Embryonic facial prominence (tissue), 1 donor: ENCODE measurements around the gene PURB.
"Not testable (repeated sequence)": the region's sequence is repeated elsewhere in the genome, so short reads cannot be mapped to it uniquely, and the experiment has no call there.

Source experiments
- DNase-seq: peaks from one replicate; pipeline ENCODE4 v3.0.0-alpha.2; 2016; ENCODE audit errors: extremely low spot score

The PURB gene

DNA sequence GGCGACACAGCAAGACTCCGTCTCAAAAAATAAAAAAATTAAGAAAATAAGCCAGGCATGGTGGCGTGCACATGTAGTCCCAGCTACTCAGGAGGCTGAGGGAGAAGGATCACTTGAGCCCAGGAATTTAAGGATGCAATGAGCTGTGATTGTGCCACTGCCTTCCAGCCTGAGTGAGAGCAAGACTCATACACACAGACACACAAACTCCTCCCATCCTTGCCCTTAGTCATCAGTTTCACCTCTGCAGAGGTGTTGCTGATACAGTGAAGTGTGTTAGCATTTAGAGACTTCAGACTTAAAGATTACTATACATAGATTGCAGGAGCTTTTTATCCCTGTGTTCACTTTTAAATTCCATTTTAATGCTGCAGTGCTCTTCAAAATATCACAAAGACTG, 31.9 kb downstream of the PURB start:
- DNase-seq, result no peak

DNA sequence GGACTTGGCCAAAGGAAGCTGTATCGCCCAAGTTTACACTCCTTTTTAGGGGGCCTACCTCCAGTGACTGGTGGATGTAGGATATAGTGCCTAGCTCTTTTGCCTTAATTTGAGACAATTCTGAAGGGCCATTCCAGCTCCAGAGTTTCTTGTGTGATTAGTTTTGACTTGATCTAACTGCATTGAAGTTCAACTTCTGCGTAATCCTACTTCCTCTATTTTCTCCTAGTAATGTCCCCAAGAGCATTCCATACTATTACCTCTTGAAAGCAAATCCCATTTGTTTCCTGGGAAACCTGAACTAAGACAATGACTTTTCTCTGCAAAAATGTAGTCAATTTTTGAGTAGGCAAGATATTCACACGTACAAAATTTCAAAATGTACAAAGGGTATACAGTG, 32.7 kb downstream of the PURB start:
- no peak for DNase-seq

DNA sequence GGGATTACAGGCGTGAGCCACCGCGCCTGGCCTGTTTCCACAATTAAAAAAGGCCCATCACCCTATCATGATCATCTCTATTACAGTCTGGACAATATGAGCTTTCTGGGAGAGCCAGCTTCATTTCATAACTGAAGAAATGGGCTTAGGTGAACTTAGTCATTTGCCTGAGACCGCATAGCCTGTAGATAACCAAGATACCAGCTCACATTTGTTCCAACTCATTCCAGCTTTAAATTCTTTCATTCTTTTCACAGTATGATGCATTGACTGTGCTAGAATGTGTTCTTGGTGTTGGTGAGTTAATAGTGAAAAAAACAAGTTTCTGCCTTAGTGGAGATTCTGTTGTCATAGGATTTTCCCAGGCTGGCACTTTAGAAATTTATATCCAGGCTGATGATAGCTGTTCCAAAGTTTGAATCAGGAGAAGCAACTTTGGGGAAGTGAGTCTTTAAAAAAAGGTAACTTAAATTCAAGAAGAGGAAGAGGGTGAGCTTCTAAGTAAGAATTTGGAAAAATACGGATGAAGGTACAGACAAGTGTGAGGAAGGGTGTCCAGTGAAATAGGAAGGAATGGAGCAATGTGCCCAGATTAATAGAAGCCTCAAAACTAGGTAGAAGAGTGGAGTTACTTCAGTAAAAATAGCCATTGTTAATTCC, 35.3 kb downstream of the PURB start:
- DNase-seq, result no peak

DNA sequence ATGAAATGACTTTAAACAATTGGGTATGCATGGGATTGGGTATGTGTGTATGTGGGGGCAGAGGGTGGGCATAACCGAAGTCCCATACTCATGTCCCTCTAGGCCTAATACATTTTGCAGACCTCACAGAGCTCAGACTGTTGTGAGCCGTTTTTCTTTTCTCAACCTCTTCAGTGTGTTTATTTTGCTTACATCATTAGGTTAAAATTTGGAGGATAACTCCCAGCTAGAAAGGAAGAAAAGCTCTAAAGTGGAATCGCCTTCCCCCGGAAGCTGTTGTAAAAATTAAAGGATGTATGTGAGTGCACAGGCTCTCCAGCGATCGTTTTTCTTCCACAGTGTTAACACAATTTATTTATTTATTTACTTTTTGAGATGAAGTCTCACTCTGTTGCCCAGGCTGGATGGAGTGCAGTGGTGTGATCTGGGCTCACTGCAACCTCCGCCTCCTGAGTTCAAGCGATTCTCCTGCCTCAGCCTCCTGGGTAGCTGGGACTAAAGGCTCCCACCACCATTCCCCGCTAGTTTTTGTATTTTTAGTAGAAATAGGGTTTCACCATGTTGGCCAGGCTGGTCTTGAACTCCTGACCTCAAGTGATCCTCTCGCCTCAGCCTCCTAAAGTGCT, 36.0 kb downstream of the PURB start:
- DNase-seq, result no peak

DNA sequence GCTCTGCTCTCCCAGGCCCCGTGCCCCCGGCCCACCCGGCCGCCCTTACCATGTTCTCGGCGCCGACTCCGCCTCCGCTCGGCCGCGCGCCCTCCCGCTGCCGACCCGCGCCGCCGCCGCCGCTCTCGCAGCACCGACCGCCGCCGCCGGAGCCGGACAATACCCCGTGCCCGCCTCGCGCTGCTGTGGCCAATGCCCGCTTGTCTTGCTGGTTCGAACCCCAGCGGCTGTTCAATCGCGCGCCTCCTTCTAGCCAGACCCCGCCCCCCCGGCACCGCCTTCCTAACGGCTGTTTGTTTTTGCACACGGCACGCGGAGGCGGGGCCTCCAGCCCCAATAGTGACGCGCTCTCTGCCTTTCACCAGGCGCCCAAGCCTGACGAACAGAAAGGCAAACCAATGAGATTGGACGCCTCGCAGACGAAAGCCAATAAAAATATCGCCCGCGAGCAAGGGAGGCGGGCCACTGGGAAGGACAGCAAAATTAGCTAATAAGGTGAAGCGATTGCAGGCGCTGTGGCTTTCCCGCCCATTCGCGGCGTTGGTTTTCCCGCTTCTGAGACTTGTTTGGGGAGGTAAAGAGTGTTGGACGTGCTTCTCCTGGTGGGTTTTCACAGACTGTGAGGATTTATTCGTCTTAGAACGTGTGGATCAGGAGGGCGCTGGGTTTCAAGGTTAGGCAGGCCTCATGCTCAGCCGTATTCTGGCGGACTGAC, 37.3 kb downstream of the PURB start, which contains the start of gene H2AZ2:
Gene H2AZ2 (minus strand): TSS at position 168 of the 715 bp plus-strand sequence. CDS start 116 bp downstream, at position 52.
- peak; percentile 99 for DNase-seq

DNA sequence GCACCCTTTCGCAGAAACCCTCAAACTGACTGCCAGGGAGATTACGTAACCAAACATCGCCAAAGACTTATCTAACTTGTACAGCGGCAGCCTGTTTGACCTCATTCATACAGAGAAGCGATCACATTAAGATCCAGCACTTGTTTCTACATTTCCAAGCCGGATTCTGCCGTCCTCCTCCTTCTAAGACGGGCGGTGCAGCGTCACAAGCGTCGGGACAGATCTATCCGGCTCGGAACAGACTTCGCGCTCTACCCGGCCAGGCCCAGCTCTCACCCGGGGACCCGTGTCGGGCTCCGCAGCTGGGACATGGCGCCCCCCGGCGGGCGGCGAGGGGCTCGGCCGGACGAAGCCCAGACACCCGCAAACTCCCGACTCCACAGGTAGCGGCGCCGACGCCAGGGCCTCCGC, 37.8 kb downstream of the PURB start:
- peak; percentile 82 for DNase-seq

DNA sequence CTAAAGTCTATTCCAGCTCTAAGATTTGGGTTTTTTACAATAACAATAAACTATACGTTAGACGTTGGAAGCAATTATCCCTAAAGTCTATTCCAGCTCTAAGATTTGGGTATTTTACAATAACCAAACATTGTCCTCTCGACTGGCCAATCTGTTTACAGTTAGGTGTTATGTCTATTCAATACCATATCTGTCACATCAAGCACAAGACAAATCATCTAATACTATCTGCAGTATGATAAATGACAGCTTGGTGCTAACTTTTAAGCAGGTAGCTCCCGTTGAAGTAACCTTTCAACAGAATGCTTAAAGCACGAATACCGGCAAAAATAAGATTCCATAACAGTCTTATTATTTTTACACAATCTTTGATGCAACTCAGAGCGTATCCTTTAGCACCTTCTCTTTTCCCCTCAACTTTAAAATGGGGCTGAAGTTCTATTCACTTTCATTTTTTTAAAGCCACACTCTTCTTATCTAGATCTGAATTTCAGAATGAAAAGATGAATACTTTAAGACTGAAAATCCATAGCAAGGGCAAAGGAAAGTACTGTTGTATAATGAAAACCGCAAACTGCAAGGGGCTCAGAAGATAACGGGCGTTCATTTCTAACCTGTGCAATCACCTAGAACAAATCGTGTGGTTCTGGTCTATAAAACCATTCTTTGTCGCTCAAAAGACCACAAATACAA, 38.4 kb downstream of the PURB start:
- no peak for DNase-seq

DNA sequence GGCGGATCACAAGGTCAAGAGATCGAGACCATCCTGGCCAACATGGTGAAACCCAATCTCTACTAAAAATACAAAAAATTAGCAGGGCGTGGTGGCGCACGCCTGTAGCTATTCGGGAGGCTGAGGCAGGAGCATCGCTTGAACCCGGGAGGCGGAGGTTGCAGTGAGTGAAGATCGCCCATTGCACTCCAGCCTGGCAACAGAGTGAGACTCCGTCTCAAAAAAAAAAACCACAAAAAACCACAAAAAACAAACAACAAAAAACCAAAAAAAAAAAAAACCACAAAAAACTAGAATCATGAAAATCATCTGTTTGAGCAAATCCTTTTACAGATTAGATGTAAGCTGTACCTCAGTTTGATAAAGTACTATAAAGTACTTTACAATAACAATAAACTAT, 38.9 kb downstream of the PURB start:
- not testable (repeated sequence) for DNase-seq

DNA sequence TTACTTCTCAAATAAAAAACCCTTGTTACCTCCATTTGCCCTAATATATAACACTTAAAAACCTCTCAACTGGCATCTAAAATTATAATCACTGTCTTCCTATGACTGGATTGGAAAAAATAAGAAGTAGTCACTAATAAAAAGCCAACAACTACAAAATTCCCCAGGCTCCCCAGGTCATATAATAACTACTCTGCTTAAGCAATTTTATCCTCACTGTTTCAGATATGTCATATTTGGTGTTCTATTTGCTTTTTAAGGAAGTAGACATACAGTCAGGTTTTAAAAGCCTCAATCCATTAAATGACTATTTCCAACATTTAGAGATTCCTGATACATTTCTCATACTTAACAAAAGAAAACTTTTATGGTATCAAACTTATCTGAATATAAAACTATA, 39.9 kb downstream of the PURB start:
- DNase-seq, result no peak

DNA sequence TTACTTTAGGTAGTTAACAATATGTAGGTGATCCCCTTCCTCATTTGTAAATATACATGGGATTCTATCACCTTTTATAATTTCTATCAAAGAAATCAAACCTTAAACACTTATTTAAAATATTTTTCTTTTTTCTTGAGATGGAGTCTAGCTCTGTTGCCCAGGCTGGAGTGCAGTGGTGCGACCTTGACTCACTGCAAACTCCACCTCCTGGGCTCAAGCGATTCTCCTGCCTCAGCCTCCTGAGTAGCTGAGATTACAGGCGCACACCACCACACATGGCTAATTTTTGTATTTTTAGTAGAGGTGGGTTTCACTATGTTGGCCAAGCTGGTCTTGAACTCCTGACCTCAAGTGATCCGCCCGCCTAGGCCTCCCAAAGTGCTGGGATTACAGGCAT, 41.9 kb downstream of the PURB start:
- DNase-seq, result not testable (repeated sequence)

DNA sequence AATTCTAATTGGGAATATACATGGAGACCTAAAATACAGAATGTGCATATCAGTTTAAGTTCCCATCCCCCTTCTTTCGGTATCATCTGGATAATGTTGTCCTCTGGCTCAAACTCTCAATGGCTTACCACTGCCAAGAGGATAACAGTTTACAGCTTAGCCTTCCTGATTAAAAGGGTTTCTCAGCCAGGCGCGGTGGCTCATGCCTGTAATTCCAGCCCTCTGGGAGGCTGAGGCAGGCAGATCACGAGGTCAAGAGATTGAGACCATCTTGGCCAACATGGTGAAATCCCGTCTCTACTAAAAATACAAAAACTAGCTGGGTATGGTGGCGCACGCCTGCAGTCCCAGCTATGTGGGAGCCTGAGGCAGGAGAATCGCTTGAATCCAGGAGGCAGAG, 42.7 kb downstream of the PURB start:
- not testable (repeated sequence) for DNase-seq

DNA sequence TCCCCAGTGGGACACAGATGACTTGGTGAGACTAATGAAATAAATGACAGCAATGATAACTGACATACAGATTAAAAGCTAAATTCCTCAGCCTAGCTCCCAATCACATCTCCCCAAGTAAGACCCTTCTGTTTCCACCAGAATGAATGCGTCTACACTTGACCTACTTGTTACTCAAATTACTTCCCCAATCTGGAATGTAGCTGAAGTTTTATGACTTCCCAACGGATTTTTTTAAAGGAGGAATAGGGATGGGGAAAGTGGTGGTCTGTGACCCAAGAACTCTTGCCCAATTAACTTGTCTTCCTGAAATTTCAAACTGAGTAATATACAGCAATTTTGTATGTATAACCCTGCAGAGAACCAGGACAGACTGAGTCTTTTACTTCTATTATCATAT, 46.6 kb downstream of the PURB start:
- DNase-seq, result no peak

DNA sequence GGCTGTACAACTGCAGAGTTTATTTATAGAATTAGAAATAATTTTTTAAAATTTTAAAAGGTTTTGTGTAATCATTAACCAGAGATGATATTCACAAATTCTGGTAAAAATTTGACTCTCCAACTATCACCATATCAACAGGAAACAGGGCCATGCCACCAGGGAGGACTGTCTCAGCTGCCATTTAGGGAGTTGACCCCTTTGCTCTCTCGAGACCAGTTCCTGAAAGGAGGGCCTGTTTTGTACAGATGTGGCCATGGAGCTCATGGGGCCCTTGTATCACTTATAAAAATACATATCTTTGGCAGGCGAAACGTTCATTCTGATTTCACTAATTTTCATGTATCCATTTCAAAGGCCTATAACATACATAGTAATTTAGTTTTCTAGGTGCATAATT, 57.8 kb downstream of the PURB start:
- no peak for DNase-seq
